GM04503 (cell line): ENCODE data around the gene GPBAR1.
A peak's percentile ranks its signal among the peaks of the same experiment; 100 is the strongest.

ENCODE experiments used
- DNase-seq: peaks from one replicate; pipeline ENCODE4 v3.0.0-alpha.2; 2012; ENCODE audit warnings: low read depth

Gene GPBAR1

GRCh38 chr2:218260742-218261422 is at the start of gene GPBAR1:
Gene GPBAR1, plus strand, starts transcription at chr2:218261015. Its CDS starts 1,710 bp downstream, at chr2:218262725.
- no peak for DNase-seq

GRCh38 chr2:218214116-218214515 is 46.7 kb upstream of the GPBAR1 start:
- no peak for DNase-seq

DNA sequence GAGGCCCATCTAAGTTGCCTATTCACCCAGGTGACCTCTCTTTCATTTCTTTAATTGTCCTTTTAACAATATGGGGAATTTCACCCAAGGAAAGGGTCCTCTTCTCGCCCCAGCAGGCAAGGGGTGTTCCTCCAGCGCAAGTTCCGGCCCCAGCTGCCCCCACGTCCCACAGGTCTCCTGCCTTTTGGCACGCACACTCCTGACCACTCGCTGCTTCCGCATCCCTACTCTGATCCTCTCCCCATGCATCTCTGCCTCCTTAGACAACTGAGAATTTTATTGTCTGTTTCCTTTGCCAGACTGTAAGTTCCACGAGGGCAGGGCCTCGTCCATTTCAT is 44.5 kb upstream of the GPBAR1 start:
- DNase-seq: no peak

DNA sequence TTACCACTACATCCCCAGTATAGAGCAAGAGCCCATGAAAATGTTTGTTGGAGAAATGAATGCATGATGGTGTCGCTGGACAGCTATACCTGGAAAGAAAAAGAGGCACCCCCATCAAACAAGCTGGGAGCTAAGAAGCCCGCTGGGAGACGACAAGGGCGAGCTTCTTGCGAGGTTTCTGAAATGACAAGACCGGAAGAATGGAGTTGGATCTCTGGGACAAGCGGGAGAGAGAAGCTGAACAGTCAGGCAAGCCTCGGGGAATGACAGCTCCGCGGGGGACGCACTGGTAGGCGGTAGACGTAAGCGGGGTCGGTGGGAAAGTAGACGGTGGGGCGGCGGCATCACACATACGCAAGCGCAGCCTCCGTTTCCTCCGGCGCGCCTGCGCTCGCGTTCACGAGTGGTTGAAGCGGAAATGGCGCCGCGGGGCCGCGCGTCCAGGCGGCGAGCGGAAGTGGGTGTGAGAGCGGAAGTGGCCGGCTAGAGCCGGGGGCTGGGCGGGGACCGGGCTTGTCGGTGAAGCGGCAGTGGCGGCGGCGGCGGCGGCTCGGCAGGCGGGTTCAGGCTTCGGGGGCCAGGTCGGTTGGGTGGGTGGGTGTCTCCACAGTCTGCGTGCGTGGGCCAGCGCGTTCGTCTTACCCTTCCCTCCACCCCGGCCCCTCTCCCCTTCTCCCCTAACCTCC is 44.0 kb upstream of the GPBAR1 start, which contains the start of gene ARPC2:
TSS of gene ARPC2 (plus strand) at position 516 of the 686 bp plus-strand sequence. CDS start 282 bp downstream, outside the sequence.
- peak; percentile 63 for DNase-seq

DNA sequence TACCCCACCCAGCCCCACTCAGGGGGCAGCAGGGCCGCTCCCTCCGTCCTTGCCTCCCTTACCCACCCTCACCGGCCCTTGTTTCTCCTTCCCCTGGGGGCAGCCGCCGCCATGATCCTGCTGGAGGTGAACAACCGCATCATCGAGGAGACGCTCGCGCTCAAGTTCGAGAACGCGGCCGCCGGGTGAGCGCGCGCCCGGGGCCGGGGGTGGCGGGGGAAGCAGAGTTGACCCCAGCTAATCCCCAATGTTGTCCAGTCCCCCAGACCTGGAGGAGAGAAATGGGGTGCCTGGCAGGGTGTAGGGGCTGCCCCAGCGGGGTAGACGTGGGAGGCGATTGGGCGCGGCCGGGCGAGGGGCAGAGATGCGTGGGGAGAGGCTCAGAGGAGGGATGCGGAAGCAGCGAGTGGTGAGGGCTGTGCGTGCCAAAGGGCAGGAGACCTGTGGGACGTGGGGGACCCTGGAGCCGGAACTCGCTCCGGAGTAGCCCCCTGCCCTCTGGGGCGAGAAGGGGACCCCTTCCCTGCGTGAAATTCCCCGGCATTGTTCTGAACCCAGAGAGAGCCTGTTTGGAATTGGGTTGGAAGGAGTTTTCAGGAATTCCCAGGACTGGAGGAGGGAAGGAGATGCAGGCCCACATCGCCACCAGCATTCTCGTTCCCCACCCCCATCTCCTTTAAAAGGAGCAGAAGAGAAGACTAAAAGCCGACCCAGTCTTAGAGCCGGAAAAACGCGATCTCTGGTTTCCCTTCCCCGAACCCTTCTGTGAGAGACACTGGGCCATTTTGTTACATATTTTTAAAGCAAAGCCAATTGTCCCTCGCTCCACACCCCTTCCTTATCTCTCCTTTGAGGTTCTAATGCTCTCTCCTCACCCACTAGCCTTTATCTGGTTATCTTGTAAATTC is 43.2 kb upstream of the GPBAR1 start:
- no peak for DNase-seq

DNA sequence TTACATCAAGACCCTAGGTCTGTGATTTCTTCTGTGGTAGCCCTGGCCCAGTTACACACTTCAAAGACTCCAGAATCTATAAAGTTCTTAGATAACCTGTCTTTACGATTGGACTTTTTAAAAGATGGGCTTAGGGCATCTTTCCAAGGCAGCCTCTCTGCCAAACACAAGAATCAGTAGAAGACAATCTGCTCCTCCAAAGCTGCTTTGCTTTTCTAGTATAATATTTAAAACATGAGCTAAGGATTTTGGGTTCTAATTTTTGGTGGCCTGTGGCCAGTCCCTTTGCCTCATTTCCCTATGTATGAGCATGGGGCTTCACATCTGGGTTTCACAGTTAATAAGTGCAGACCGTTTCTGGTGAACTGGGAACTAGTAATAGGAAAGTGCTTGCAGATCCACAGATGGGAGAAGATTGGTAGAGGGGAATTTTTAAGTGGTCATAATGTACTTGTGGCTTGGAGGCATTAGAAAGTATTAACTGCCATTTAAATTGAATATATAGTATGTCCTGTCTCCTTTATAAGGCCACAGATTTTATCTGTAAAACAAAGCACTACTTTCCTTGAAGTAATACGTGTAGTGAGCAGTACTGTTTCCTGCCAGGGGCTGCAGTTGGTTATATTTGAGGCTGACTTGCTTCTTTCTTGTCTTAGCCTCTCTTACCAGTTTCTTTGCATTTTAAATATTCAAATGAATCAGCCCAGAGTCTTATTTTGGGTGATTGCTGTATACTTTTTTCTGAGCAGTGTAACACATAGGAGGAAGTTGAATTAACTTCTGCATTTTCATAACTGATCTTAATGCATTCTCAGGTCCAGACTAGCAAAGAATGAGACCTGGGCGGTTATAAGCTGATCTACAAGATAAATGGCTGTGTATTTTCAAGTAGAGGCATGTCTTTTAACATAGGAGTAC is 42.3 kb upstream of the GPBAR1 start:
- no peak for DNase-seq

DNA sequence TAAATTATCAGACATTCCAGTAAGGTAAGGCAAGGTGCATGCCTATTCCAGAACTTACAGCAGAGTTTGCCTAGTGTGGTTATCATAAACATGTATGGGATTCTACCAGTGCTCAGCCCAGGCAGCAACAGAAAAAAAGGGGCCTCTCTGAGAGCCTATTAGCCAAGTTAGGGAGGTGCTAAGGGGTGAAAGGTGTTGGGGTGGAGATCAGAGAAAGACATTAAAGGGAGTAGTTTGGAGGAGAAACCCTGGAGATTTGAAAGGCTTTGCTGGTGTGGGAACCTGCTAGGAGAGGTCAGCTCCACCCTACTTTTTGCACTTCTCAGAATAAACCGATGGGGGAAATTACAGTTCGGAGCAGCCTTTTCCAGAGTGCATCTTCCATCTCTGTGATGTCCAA is 40.9 kb upstream of the GPBAR1 start:
- DNase-seq: no peak

GRCh38 chr2:218221000-218221399 is 39.8 kb upstream of the GPBAR1 start:
- DNase-seq: no peak

DNA sequence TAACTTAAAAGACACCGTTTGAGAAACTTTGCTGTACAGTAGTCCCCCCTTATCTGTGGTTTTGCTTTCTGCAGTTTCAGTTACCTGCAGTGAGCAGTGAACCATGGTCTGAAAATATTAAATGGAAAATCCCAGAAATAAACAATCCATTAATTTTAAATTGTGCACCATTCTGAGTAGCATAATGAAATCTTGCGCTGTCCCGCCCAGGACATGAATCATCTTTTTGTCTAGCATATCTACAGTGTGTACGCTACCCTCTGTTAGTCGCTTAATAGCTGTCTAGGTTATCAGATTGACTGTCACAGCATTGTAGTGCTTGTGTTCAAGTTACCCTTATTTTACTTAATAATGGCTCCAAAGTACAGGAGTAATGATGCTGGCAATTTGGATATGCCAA is 37.8 kb upstream of the GPBAR1 start:
- DNase-seq: no peak

- no peak for DNase-seq
Measured at GRCh38 chr2:218224186-218224585, 36.6 kb upstream of the GPBAR1 start.

DNA sequence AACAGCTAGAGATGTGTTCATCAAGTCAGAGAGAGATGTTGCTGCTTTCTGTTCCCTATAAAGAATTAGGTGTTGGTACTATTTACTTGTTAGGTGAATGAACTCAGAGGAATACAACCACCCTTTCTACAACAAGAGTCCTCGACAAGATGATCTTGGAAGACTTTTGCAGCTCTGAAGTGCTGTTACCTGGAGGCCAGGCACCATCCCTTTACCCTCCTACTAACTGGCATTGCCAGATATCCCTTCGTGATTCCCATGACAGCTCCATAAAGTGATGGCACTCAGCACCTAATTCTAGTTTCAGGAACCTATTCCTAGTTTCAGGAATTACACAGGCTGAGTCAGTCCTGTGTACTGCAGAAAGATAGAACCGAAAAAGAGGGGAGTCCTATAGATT is 33.9 kb upstream of the GPBAR1 start:
- no peak for DNase-seq

DNA sequence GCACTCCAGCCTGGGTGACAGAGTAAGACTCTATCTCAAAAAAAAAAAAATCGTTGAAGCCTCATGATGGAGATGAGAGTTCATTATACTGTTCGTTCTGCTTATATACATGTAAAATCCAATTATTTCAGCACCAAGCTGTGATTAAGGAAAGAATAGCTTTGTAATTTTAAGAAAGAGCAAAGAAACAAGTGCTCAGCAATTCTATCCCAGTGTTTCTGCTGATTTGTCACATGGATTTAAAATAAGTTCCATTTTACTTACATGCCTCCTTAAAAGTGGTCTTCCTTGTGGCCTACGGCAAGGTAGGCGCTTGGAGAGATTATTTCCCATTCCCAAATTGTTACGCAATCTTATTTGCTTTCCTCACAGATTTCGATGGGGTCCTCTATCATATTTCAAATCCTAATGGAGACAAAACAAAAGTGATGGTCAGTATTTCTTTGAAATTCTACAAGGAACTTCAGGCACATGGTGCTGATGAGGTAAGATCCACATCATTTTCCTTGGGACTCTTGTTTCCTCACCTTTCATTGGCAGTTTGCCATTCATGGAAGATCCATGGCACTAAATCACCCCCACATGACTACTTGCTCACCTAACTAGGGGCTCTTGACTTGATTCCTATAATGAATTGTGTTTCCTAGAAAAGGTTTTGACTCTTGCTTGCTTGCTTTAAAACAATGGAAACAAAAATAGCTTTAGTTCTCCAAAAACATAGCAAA is 32.3 kb upstream of the GPBAR1 start:
- no peak for DNase-seq

- DNase-seq: peak; percentile 67
Measured at GRCh38 chr2:218229239-218229638, 31.6 kb upstream of the GPBAR1 start.

DNA sequence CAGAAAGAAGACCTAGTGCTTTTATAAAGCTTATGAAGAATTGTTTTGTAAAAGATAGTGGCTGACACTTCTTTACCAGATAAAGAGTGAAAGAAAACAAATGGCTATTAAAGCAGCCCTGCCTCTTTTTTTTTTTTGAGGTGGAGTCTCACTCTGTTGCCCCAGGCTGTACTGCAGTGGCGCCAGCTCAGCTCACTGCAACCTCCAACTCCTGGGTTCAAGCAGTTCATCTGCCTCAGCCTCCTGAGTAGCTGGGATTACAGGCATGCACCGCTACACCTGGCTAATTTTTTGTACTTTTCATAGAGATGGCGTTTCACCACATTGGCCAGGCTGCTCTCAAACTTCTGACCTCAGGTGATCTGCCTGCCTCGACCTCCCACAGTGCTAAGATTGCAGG is 31.0 kb upstream of the GPBAR1 start:
- DNase-seq: no peak

- DNase-seq: no peak
Measured at GRCh38 chr2:218230882-218231281, 29.9 kb upstream of the GPBAR1 start.

- no peak for DNase-seq
Measured at GRCh38 chr2:218233543-218233942, 27.3 kb upstream of the GPBAR1 start.

- no peak for DNase-seq
Measured at GRCh38 chr2:218234521-218234920, 26.3 kb upstream of the GPBAR1 start.

DNA sequence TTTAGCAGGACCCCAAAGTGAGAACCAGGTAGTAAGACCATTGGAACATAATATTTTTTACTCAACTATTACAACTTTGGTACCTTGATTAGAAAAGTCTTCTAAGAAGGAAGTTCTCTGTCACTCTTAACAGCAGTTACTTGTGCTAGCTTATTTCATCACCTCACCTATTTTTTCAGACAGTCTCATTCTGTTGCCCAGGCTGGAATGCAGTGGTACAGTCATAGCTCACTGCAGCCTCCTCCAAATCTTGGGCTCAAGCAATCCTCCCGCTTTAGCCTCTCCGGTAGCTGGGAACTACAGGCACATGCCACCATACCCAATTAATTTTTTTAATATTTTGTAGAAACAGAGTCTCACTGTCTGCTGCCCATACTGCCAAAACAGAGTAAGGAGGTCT is 25.8 kb upstream of the GPBAR1 start:
- DNase-seq: no peak

DNA sequence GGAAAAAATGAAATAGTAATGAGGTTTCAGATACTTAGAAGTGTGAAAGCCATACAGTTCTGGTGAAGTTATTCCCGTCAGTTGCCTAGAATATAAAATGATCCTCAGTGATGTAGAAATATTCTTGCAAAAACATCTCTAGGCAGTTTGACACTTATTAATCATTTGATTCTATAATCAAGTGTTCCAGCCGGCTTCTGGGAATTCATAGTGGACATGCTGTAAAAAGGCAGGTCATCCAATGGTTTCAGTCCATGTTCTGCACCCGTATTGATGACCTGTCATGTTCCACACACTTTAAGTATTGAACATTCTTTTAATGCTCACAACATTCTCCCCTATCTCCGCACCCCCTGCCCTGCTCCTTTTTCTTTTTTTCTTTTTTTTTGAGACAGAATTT is 24.0 kb upstream of the GPBAR1 start:
- DNase-seq: no peak

- no peak for DNase-seq
Measured at GRCh38 chr2:218238887-218239286, 21.9 kb upstream of the GPBAR1 start.

DNA sequence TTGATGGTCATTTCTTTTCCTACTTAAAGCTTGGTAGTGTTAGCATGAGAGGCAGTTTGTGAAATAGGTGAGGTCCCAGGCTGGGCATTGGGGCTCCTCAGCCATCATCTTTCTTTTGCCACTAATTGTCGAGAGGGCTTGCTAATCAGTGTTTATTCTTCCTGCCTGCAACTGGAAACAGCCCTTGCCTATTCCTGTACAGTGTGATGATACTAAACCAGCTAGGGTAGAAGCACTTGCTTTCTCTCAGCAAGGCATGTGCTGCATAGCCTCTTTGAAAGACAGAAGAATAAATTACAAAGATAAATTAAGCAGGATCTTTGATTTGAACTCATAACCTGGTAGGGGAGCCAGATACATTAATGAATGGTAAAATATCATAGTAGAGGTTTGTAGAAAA is 16.6 kb upstream of the GPBAR1 start:
- no peak for DNase-seq
